Measurements from ENCODE around the gene MICOS13. TPM values are rescaled to one million over a fixed set of nuclear protein-coding genes. Genes with fewer than 3 reads are reported as not detected.

Gene MICOS13
- total RNA-seq, 1 experiment from 2014 or later, result 93.5 TPM

- POLR2A ChIA-PET, result interaction anchor here (0.5 kb wide), 1 partner anchor 14 kb away, joined by 4 read pairs; no protein-coding TSS in a partner anchor
- intact Hi-C loops (cut with micrococcal nuclease; ENCODE audit: unreplicated experiment), result no loop called here
- no TSS peak for BruUV-seq (replicated peaks)
- DNase-seq (ENCODE audit: low read depth, low spot score) (no peak), ATAC-seq (no peak)
- in situ Hi-C loops (cut with HindIII; ENCODE audit: low pct_unique_long_range_greater_than_20kb, low sequenced_read_pairs), result no loop called here
- CTCF ChIA-PET, result interaction anchor here (0.5 kb wide), 1 partner anchor 846 kb away, joined by 4 read pairs; no protein-coding TSS in a partner anchor
- TF ChIP-seq SIN3A (IDR thresholded peaks at IDR 0.05; ENCODE audit: borderline replicate concordance, insufficient read depth, low read depth, low read length) (no peak), POLR2AphosphoS5 (IDR thresholded peaks at IDR 0.05; ENCODE audit: low read depth, low read length) (no peak), CTCF (IDR thresholded peaks at IDR 0.05) (no peak), TCF7L2 (IDR thresholded peaks at IDR 0.05; ENCODE audit: low read depth, low read length) (no peak)
- TF ChIP-seq, protein P1, sequence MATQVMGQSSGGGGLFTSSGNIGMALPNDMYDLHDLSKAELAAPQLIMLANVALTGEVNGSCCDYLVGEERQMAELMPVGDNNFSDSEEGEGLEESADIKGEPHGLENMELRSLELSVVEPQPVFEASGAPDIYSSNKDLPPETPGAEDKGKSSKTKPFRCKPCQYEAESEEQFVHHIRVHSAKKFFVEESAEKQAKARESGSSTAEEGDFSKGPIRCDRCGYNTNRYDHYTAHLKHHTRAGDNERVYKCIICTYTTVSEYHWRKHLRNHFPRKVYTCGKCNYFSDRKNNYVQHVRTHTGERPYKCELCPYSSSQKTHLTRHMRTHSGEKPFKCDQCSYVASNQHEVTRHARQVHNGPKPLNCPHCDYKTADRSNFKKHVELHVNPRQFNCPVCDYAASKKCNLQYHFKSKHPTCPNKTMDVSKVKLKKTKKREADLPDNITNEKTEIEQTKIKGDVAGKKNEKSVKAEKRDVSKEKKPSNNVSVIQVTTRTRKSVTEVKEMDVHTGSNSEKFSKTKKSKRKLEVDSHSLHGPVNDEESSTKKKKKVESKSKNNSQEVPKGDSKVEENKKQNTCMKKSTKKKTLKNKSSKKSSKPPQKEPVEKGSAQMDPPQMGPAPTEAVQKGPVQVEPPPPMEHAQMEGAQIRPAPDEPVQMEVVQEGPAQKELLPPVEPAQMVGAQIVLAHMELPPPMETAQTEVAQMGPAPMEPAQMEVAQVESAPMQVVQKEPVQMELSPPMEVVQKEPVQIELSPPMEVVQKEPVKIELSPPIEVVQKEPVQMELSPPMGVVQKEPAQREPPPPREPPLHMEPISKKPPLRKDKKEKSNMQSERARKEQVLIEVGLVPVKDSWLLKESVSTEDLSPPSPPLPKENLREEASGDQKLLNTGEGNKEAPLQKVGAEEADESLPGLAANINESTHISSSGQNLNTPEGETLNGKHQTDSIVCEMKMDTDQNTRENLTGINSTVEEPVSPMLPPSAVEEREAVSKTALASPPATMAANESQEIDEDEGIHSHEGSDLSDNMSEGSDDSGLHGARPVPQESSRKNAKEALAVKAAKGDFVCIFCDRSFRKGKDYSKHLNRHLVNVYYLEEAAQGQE (IDR thresholded peaks at IDR 0.05; ENCODE audit: insufficient read depth in 1 of 2, low read depth in 2 of 2, low read length in 1 of 2), result no peak
- Histone ChIP-seq H3K27me3 (ENCODE audit: control insufficient read depth, insufficient read depth, low read length) (no peaks in the 10 kb centered on the region), H3K9me3 (ENCODE audit: control insufficient read depth, insufficient read depth, low read depth, low read length) (no peaks in the 10 kb centered on the region), H3K27ac (ENCODE audit: low read length) (no peak overlapping the region), H3K36me3 (ENCODE audit: control insufficient read depth, insufficient read depth, low read length) (peaks cover under 1% of the 10 kb centered on the region; the same call in 1 of the 2 replicates), H3K4me1 (ENCODE audit: control insufficient read depth, insufficient read depth, low read length) (no peaks in the 10 kb centered on the region), H3K4me3 (ENCODE audit: low read depth in 2 of 2, low read length in 2 of 2) (no peak overlapping the region)
These were observed 5.6 kb downstream of the MICOS13 start for GRCh38 chr19:5674714-5675113.

- intact Hi-C loops (cut with micrococcal nuclease; ENCODE audit: unreplicated experiment) (no loop called here), in situ Hi-C loops (cut with HindIII; ENCODE audit: low pct_unique_long_range_greater_than_20kb, low sequenced_read_pairs) (no loop called here)
- ChIA-PET CTCF (no interaction called here), POLR2A (no interaction called here)
- TF ChIP-seq TCF7L2 (IDR thresholded peaks at IDR 0.05; ENCODE audit: low read depth, low read length) (no peak), CTCF (IDR thresholded peaks at IDR 0.05) (no peak), SIN3A (IDR thresholded peaks at IDR 0.05; ENCODE audit: borderline replicate concordance, insufficient read depth, low read depth, low read length) (no peak), POLR2AphosphoS5 (IDR thresholded peaks at IDR 0.05; ENCODE audit: low read depth, low read length) (no peak)
- TF ChIP-seq, protein P1 (IDR thresholded peaks at IDR 0.05; ENCODE audit: insufficient read depth in 1 of 2, low read depth in 2 of 2, low read length in 1 of 2), result no peak
- DNase-seq (ENCODE audit: low read depth, low spot score) (no peak), ATAC-seq (no peak)
- BruUV-seq (replicated peaks), result no TSS peak
- Histone ChIP-seq H3K36me3 (ENCODE audit: control insufficient read depth, insufficient read depth, low read length) (no peaks in the 10 kb centered on the region), H3K4me1 (ENCODE audit: control insufficient read depth, insufficient read depth, low read length) (no peaks in the 10 kb centered on the region), H3K27me3 (ENCODE audit: control insufficient read depth, insufficient read depth, low read length) (no peaks in the 10 kb centered on the region), H3K9me3 (ENCODE audit: control insufficient read depth, insufficient read depth, low read depth, low read length) (no peaks in the 10 kb centered on the region), H3K27ac (ENCODE audit: low read length) (no peak overlapping the region), H3K4me3 (ENCODE audit: low read depth in 2 of 2, low read length in 2 of 2) (no peak overlapping the region)
These were observed 6.6 kb downstream of the MICOS13 start for GRCh38 chr19:5673752-5674151.
